Measurements from ENCODE around the gene ANKRD33B. TPM values are rescaled to one million over a fixed set of nuclear protein-coding genes. Genes with fewer than 3 reads are reported as not detected.

The ANKRD33B gene
- total and polyA plus RNA-seq, 2 of the 8 experiments (the other 6 are each of a cell fraction or from before 2014, with no cell fraction given) = 6.9 to 20.6 TPM

- TF ChIP-seq CTCF (IDR thresholded peaks at IDR 0.05; ENCODE audit: control extremely low read depth in 1 of 3, insufficient read depth in 1 of 3, low read depth in 1 of 3, low read length in 3 of 3) (no peak), CEBPB (IDR thresholded peaks at IDR 0.05; ENCODE audit: low read depth, low read length) (no peak), PHF8 (conservative IDR thresholded peaks at IDR 0.05; ENCODE audit: low read depth, low read length) (peak; percentile 57), SP1 (IDR thresholded peaks at IDR 0.05; ENCODE audit: low read depth, low read length) (no peak), MAFK (IDR thresholded peaks at IDR 0.05; ENCODE audit: low read depth, low read length) (no peak), ZNF274 (IDR thresholded peaks at IDR 0.05; ENCODE audit: borderline replicate concordance, extremely low read depth, low read length) (no peak), TBP (IDR thresholded peaks at IDR 0.05; ENCODE audit: low read depth, low read length) (0 out of 2 replicates have a peak, but pooled peaks have one; percentile 16), SP4 (IDR thresholded peaks at IDR 0.05; ENCODE audit: low read length) (no peak), SRF (IDR thresholded peaks at IDR 0.05; ENCODE audit: low read depth, low read length) (no peak), CHD2 (IDR thresholded peaks at IDR 0.05; ENCODE audit: low read length) (no peak), NRF1 (IDR thresholded peaks at IDR 0.05; ENCODE audit: low read depth, low read length) (no peak), CTBP2 (IDR thresholded peaks at IDR 0.05; ENCODE audit: borderline replicate concordance, insufficient read depth, insufficient read length, low read length) (no peak), RBBP5 (IDR thresholded peaks at IDR 0.05; ENCODE audit: borderline replicate concordance, low read depth, low read length) (peak; percentile 89), SIRT6 (IDR thresholded peaks at IDR 0.05; ENCODE audit: low read length) (no peak), KDM4A (IDR thresholded peaks at IDR 0.05; ENCODE audit: low read depth, low read length, severe bottlenecking) (peak; percentile 22), E2F6 (IDR thresholded peaks at IDR 0.05) (no peak; the same call in none of the 2 replicates), JUN (IDR thresholded peaks at IDR 0.05; ENCODE audit: low read depth, low read length) (no peak), FOSL1 (IDR thresholded peaks at IDR 0.05; ENCODE audit: insufficient read depth, low read depth, low read length) (no peak), RNF2 (IDR thresholded peaks at IDR 0.05; ENCODE audit: borderline replicate concordance, low read depth, low read length, missing control alignments, poor library complexity, severe bottlenecking) (no peak), TAF1 (IDR thresholded peaks at IDR 0.05; ENCODE audit: low read depth, low read length) (peak; percentile 49), CHD1 (IDR thresholded peaks at IDR 0.05; ENCODE audit: low read depth, low read length) (no peak)
Observed at GRCh38 chr5:10563945-10564837, at the start of gene ANKRD33B (continued).
